Parathyroid adenoma (tissue), 2 donors: Measurements from ENCODE around the gene TFDP1.

ENCODE experiments used
- H2AFZ ChIP-seq: fragments of 300-600 bp; sonication (generic); one replicate; pipeline ENCODE4 v1.7.0; 2017; ENCODE audit warnings: antibody characterized with exemption, mild to moderate bottlenecking
- H3K27ac ChIP-seq: fragments of 300-600 bp; sonication (generic); one replicate; pipeline ENCODE4 v1.7.0; 2017
- H3K27me3 ChIP-seq: fragments of 300-600 bp; sonication (generic); one replicate; pipeline ENCODE4 v1.7.0; 2017; ENCODE audit warnings: low read length; ENCODE audit not compliant: control insufficient read depth, insufficient read depth
- H3K36me3 ChIP-seq: fragments of 300-600 bp; sonication (generic); one replicate; pipeline ENCODE4 v1.7.0; 2017; ENCODE audit warnings: low read length; ENCODE audit not compliant: control insufficient read depth, insufficient read depth
- H3K4me1 ChIP-seq: fragments of 300-600 bp; sonication (generic); one replicate; pipeline ENCODE4 v1.7.0; 2017; ENCODE audit warnings: control low read depth
- H3K4me2 ChIP-seq: fragments of 300-600 bp; sonication (generic); one replicate; pipeline ENCODE4 v1.7.0; 2017; ENCODE audit warnings: low read length
- H3K4me3 ChIP-seq: fragments of 300-600 bp; sonication (generic); one replicate; pipeline ENCODE4 v1.7.0; 2017; ENCODE audit warnings: low read depth, low read length
- H3K79me2 ChIP-seq: fragments of 300-600 bp; sonication (generic); one replicate; pipeline ENCODE4 v1.7.0; 2017; ENCODE audit warnings: control low read depth
- H3K9ac ChIP-seq: fragments of 300-600 bp; sonication (generic); one replicate; pipeline ENCODE4 v1.7.0; 2017; ENCODE audit warnings: mild to moderate bottlenecking
- H3K9me3 ChIP-seq: fragments of 300-600 bp; sonication (generic); one replicate; pipeline ENCODE4 v1.7.0; 2017; ENCODE audit warnings: low read length; ENCODE audit not compliant: control insufficient read depth
- CTCF ChIP-seq: fragments of 300-600 bp; sonication (generic); IDR thresholded peaks from one replicate; pipeline ENCODE4 v1.7.0; 2017; ENCODE audit warnings: antibody characterized with exemption, mild to moderate bottlenecking
- donor health status: primary hyperparathyroidism.

The TFDP1 gene

DNA sequence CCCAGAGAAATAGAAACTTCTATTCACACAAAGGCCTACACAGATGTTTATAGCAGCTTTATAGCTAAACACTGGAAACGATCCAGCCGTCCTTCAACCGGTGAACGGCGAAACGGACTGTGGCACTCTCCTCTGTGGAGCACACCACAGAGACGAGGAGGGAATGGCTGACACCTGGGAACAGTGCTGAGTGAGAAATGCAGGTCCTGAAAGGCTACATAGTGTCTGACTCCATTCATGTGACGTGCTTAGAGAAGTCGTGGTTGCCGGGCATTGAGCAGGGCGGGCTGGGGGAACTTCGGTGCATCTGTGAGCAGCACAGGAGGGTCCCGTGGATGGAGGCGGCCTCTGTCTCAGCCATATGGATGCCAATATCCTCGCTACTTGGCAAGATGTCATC, 79.4 kb downstream of the TFDP1 start:
- no peak overlapping the region for H3K27ac ChIP-seq
- no peak for TF ChIP-seq CTCF
- no peak overlapping the region for H3K4me3 ChIP-seq

GRCh38 chr13:113664751-113665596, 80.4 kb downstream of the TFDP1 start:
- no peak overlapping the region for H3K9ac ChIP-seq
- no peak overlapping the region for H3K4me3 ChIP-seq
- H3K36me3 ChIP-seq: no peaks in the 10 kb centered on the region
- H3K4me2 ChIP-seq: no peak overlapping the region
- H3K4me1 ChIP-seq: no peaks in the 10 kb centered on the region
- no peak for TF ChIP-seq CTCF
- no peaks in the 10 kb centered on the region for H3K9me3 ChIP-seq
- no peaks in the 10 kb centered on the region for H3K79me2 ChIP-seq
- H2AFZ ChIP-seq: no peak overlapping the region
- H3K27ac ChIP-seq: no peak overlapping the region
- H3K27me3 ChIP-seq: no peaks in the 10 kb centered on the region

More for the DNA sequence above, 79.4 kb downstream of the TFDP1 start:
- H2AFZ ChIP-seq: no peak overlapping the region
- H3K36me3 ChIP-seq: no peaks in the 10 kb centered on the region
- no peak overlapping the region for H3K9ac ChIP-seq
- no peaks in the 10 kb centered on the region for H3K79me2 ChIP-seq
- H3K4me1 ChIP-seq: no peaks in the 10 kb centered on the region
- no peak overlapping the region for H3K4me2 ChIP-seq
- H3K9me3 ChIP-seq: no peaks in the 10 kb centered on the region
- no peaks in the 10 kb centered on the region for H3K27me3 ChIP-seq

DNA sequence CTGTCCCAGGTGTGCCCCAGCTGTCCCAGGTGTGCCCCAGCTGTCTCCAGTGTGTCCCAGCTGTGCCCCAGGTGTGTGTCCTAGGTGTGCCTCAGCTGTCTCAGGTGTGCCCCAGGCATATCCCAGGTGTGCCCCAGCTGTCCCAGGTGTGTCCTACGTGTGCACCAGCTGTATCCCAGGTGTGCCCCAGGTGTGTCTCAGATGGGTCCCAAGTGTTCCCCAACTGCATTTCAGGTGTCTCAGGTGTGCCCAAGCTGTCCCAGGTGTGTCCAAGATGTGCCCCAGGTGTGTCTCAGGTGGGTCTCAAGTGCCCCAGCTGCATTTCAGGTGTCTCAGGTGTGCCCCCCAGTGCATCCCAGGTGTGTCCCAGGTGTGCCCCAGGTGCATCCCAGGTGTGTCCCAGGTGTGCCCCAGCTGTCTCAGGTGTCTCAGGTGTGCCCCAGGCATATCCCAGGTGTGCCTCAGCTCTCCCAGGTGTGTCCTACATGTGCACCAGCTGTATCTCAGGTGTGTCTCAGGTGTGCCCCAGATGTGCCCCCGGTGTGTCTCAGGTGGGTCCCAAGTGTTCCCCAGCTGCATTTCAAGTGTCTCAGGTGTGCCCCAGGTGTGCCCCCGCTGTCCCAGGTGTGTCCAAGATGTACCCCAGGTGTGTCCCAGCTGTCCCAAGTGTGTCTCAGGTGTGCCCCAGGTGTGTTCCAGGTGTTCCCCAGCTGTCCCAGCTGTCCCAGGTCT, 81.2 kb downstream of the TFDP1 start:
- Histone ChIP-seq H3K4me2 (no peak overlapping the region), H3K79me2 (no peaks in the 10 kb centered on the region), H2AFZ (no peak overlapping the region), H3K27ac (no peak overlapping the region), H3K4me3 (no peak overlapping the region), H3K36me3 (no peaks in the 10 kb centered on the region), H3K9ac (no peak overlapping the region), H3K27me3 (no peaks in the 10 kb centered on the region), H3K4me1 (no peaks in the 10 kb centered on the region), H3K9me3 (no peaks in the 10 kb centered on the region)
- TF ChIP-seq CTCF: no peak

DNA sequence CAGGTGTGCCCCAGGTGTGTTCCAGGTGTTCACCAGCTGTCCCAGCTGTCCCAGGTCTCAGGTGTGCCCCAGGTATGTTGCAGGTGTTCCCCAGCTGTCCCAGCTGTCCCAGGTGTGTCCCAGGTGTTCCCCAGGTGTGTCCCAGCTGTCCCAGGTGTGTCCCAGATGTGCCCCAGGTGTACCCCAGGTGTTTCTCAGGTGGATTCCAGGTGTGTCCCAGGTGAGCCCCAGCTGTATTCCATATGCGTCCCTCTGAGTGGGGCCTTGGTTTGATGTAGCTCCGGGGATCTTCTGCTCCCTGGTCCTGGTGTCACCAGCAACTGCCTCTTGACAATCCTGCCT, 81.7 kb downstream of the TFDP1 start:
- Histone ChIP-seq H3K9me3 (no peaks in the 10 kb centered on the region), H3K36me3 (no peaks in the 10 kb centered on the region), H2AFZ (no peak overlapping the region), H3K27ac (no peak overlapping the region), H3K9ac (no peak overlapping the region), H3K79me2 (no peaks in the 10 kb centered on the region), H3K4me3 (no peak overlapping the region), H3K4me1 (no peaks in the 10 kb centered on the region), H3K4me2 (no peak overlapping the region), H3K27me3 (no peaks in the 10 kb centered on the region)
- no peak for TF ChIP-seq CTCF
